Measurements from ENCODE around the gene EIF4EBP2. TPM values are rescaled to one million over a fixed set of nuclear protein-coding genes. Genes with fewer than 3 reads are reported as not detected.

Gene EIF4EBP2
- total and polyA plus RNA-seq, 2 of the 13 experiments (the other 11 are each of a cell fraction or from before 2014, with no cell fraction given), result 16.9 to 22.0 TPM

DNA sequence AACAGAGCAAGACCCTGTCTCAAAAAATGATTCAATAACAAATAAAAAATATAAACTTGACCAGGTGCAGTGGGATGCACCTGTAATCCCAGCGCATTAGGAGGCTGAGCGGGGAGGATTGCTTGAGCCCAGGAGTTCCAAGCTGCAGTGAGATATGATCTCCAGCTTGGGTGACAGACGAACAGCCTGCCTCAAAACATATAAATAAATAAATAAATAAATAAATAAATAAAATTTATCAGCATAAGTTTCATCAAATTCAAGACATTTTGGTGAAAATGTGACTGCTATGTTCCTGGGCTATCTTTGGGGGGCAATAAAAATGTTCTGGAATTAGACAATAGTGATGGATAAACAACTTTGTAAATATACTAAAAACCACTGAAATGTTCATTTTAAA lies 4.8 kb upstream of the EIF4EBP2 start:
- no TSS peak for BruUV-seq (replicated peaks)
- 68% methylated on average over 3 of the region's 3 CpGs for WGBS (ENCODE audit: low lambda C conversion rate)
- Histone ChIP-seq H3K36me3 (replicated peaks in 1 of 2; ENCODE audit: control insufficient read depth in 1 of 2, insufficient read depth in 2 of 2, low read length in 2 of 2) (no peaks in the 10 kb centered on the region), H3K4me3 (replicated peaks in 1 of 3; ENCODE audit: insufficient read depth in 1 of 3, low read depth in 2 of 3, low read length in 3 of 3) (no peak overlapping the region), H2AFZ (ENCODE audit: low read length) (no peak overlapping the region), H3K9ac (ENCODE audit: insufficient read depth, low read depth, low read length) (no peak overlapping the region), H3K4me2 (ENCODE audit: low read depth, low read length) (no peak overlapping the region), H4K20me1 (ENCODE audit: insufficient read depth, low read length) (no peaks in the 10 kb centered on the region), H3K27ac (ENCODE audit: extremely low read length, insufficient read depth, low read length) (no peak overlapping the region), H3K9me3 (ENCODE audit: low read length) (no peaks in the 10 kb centered on the region), H3K79me2 (ENCODE audit: insufficient read depth, low read length) (no peaks in the 10 kb centered on the region), H3K27me3 (ENCODE audit: control insufficient read depth in 1 of 2, insufficient read depth in 2 of 2, low read length in 2 of 2) (no peaks in the 10 kb centered on the region), H3K4me1 (ENCODE audit: insufficient read depth, low read length) (peaks cover 22% of the 10 kb centered on the region)
- in situ Hi-C loops (cut with HindIII; ENCODE audit: extremely low pct_ligation_motif_present, low pct_unique_long_range_greater_than_20kb), result no loop called here
- TF ChIP-seq ZNF670 (CRISPR knock-in tag; IDR thresholded peaks at IDR 0.05; ENCODE audit: borderline replicate concordance), result no peak
- TF ChIP-seq POLR2AphosphoS5 (IDR thresholded peaks at IDR 0.05; ENCODE audit: low read depth, low read length), result no peak
- TF ChIP-seq, protein P1, sequence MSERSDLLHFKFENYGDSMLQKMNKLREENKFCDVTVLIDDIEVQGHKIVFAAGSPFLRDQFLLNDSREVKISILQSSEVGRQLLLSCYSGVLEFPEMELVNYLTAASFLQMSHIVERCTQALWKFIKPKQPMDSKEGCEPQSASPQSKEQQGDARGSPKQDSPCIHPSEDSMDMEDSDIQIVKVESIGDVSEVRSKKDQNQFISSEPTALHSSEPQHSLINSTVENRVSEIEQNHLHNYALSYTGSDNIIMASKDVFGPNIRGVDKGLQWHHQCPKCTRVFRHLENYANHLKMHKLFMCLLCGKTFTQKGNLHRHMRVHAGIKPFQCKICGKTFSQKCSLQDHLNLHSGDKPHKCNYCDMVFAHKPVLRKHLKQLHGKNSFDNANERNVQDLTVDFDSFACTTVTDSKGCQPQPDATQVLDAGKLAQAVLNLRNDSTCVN (CRISPR knock-in tag; IDR thresholded peaks at IDR 0.05; ENCODE audit: borderline replicate concordance), result no peak
- intact Hi-C loops (cut with micrococcal nuclease; ENCODE audit: unreplicated experiment), result no loop called here
- FAIRE-seq (no peak), ATAC-seq (no peak), DNase-seq (ENCODE audit: low spot score) (no peak)
- CTCF ChIA-PET (ENCODE audit: low intra/inter-chr PET ratio, low total read pairs), result no interaction called here
- POLR2A ChIA-PET, result no interaction called here

DNA sequence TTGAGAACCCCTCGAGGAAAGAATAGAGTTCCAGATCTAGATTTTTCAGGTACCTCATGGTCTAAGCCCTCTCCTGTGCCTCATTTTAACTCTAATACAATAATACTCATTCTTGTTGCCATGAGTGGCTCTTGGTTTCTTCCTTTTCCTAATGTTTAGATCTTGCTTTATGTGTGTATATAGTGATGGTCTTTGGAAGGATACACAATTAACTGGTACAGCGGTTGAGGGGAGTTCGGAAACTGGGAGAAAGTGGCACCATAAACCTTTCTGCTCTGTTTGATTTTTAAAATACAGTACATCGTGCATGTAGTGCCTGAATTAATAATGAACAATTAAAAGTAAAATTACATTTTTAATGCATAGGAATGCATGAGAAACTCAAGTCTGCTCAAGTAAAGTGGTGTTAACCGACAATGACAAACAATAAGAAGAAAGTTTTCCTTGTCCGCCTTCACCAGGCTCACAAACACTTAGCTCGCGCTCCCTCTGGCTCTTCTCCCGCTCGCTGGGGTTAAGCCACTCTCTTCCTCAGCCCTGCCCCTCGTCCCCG lies 386 bp upstream of the EIF4EBP2 start:
- Histone ChIP-seq H3K9me3 (ENCODE audit: low read length) (no peaks in the 10 kb centered on the region), H3K79me2 (ENCODE audit: insufficient read depth, low read length) (peaks cover 30% of the 10 kb centered on the region), H4K20me1 (ENCODE audit: insufficient read depth, low read length) (peaks cover 23% of the 10 kb centered on the region), H3K27ac (ENCODE audit: extremely low read length, insufficient read depth, low read length) (peak overlapping the region; percentile 45), H3K4me2 (ENCODE audit: low read depth, low read length) (peak overlapping the region; percentile 88), H3K36me3 (replicated peaks in 1 of 2; ENCODE audit: control insufficient read depth in 1 of 2, insufficient read depth in 2 of 2, low read length in 2 of 2) (no peaks in the 10 kb centered on the region), H3K27me3 (ENCODE audit: control insufficient read depth in 1 of 2, insufficient read depth in 2 of 2, low read length in 2 of 2) (no peaks in the 10 kb centered on the region; a peak in 1 of 5 replicates), H3K4me3 (replicated peaks in 1 of 3; ENCODE audit: insufficient read depth in 1 of 3, low read depth in 2 of 3, low read length in 3 of 3) (peak overlapping the region; percentile 45 to 94 (median 90)), H2AFZ (ENCODE audit: low read length) (peak overlapping the region; percentile 99), H3K4me1 (ENCODE audit: insufficient read depth, low read length) (peaks cover 43% of the 10 kb centered on the region), H3K9ac (ENCODE audit: insufficient read depth, low read depth, low read length) (peak overlapping the region; percentile 95)
- BruUV-seq (replicated peaks), result no TSS peak
- ATAC-seq (no peak; the same call in 2 of the 3 replicates), FAIRE-seq (peak; percentile 84), DNase-seq (ENCODE audit: low spot score) (no peak)
- CTCF ChIA-PET (ENCODE audit: low intra/inter-chr PET ratio, low total read pairs), result no interaction called here
- in situ Hi-C loops (cut with HindIII; ENCODE audit: extremely low pct_ligation_motif_present, low pct_unique_long_range_greater_than_20kb), result no loop called here
- under 1% methylated on average over 12 of the region's 12 CpGs for WGBS (ENCODE audit: low lambda C conversion rate)
- POLR2A ChIA-PET, result interaction anchor here (0.6 to 3.8 kb wide), 15 partner anchors 10 to 257 kb away, joined by 3 to 32 read pairs (median 4); partner anchors contain the start of genes LRRC20, PPA1, SAR1A and TYSND1
- intact Hi-C loops (cut with micrococcal nuclease; ENCODE audit: unreplicated experiment), result loop anchor here (2.0 kb wide), 1 partner anchor 21 kb away; the partner anchor contains the start of gene LRRC20
- TF ChIP-seq, protein P2, sequence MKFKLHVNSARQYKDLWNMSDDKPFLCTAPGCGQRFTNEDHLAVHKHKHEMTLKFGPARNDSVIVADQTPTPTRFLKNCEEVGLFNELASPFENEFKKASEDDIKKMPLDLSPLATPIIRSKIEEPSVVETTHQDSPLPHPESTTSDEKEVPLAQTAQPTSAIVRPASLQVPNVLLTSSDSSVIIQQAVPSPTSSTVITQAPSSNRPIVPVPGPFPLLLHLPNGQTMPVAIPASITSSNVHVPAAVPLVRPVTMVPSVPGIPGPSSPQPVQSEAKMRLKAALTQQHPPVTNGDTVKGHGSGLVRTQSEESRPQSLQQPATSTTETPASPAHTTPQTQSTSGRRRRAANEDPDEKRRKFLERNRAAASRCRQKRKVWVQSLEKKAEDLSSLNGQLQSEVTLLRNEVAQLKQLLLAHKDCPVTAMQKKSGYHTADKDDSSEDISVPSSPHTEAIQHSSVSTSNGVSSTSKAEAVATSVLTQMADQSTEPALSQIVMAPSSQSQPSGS (CRISPR knock-in tag; IDR thresholded peaks at IDR 0.05), result 0 out of 2 replicates have a peak, but pooled peaks have one; percentile 45
- TF ChIP-seq HNRNPH1 (optimal IDR thresholded peaks at IDR 0.05; ENCODE audit: low read depth, low read length) (no peak), ZNF652 (CRISPR knock-in tag; IDR thresholded peaks at IDR 0.05; ENCODE audit: borderline replicate concordance, low read depth) (peak; percentile 54), KLF6 (CRISPR knock-in tag; IDR thresholded peaks at IDR 0.05) (peak; percentile 12; the same call in 1 of the 2 replicates), ZNF44 (CRISPR knock-in tag; IDR thresholded peaks at IDR 0.05) (no peak), ZFP82 (CRISPR knock-in tag; IDR thresholded peaks at IDR 0.05; ENCODE audit: borderline replicate concordance) (0 out of 2 replicates have a peak, but pooled peaks have one; percentile 13)
- TF ChIP-seq, protein P3, sequence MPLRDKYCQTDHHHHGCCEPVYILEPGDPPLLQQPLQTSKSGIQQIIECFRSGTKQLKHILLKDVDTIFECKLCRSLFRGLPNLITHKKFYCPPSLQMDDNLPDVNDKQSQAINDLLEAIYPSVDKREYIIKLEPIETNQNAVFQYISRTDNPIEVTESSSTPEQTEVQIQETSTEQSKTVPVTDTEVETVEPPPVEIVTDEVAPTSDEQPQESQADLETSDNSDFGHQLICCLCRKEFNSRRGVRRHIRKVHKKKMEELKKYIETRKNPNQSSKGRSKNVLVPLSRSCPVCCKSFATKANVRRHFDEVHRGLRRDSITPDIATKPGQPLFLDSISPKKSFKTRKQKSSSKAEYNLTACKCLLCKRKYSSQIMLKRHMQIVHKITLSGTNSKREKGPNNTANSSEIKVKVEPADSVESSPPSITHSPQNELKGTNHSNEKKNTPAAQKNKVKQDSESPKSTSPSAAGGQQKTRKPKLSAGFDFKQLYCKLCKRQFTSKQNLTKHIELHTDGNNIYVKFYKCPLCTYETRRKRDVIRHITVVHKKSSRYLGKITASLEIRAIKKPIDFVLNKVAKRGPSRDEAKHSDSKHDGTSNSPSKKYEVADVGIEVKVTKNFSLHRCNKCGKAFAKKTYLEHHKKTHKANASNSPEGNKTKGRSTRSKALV (CRISPR knock-in tag; IDR thresholded peaks at IDR 0.05), result 0 out of 2 replicates have a peak, but pooled peaks have one; percentile 0
